K562 (cell line): Measurements from ENCODE around the gene C16orf89. TPM values are rescaled to one million over a fixed set of nuclear protein-coding genes. Genes with fewer than 3 reads are reported as not detected.

Experiments
- ARID4B ChIP-seq: sonication (generic); formaldehyde crosslinking; IDR thresholded peaks from 2 replicates; pipeline ENCODE4 v1.8.0; 2022; ENCODE audit warnings: mild to moderate bottlenecking, missing genetic modification reagents
- CREM ChIP-seq: IDR thresholded peaks from 2 replicates; pipeline ENCODE4 v1.6.1; 2014; ENCODE audit warnings: antibody characterized with exemption, low read depth
- ETS1 ChIP-seq: conservative IDR thresholded peaks from 2 replicates; pipeline ENCODE4 v1.6.1; 2011; ENCODE audit warnings: low read depth, mild to moderate bottlenecking, low read length; ENCODE audit not compliant: control insufficient read depth
- GABPA ChIP-seq: fragments of 200-800 bp; sonication (Bioruptor generic); conservative IDR thresholded peaks from 2 replicates; pipeline ENCODE4 v1.6.1; 2016; ENCODE audit warnings: low read depth, missing genetic modification characterization, missing compliant biosample characterization
- HLTF ChIP-seq: fragments of 450-650 bp; IDR thresholded peaks from 2 replicates; pipeline ENCODE4 v1.6.1; 2016
- JUND ChIP-seq, 2 experiments: IDR thresholded peaks; 2 replicates in 1 of 2; 3 replicates in 1 of 2; pipeline ENCODE4 v1.6.1; 2011; ENCODE audit warnings: borderline replicate concordance in 2 of 2, low read depth in 2 of 2, low read length in 2 of 2, improper control_type of control experiment in 1 of 2, missing biosample characterization in 1 of 2, missing genetic modification characterization in 1 of 2, missing genetic modification reagents in 1 of 2
- MAZ ChIP-seq, 2 experiments: fragments of 450-650 bp in 1 of 2; sonication (generic) in 1 of 2; formaldehyde crosslinking; IDR thresholded peaks in 1 of 2; conservative IDR thresholded peaks in 1 of 2; 2 replicates each; pipeline versions ENCODE4 v1.4.0 to v1.5.0; 2020; ENCODE audit warnings: mild to moderate bottlenecking in 1 of 2, missing genetic modification reagents in 1 of 2
- MCM7 ChIP-seq, 2 experiments: fragments of 450-650 bp; IDR thresholded peaks; 2 replicates each; pipeline ENCODE4 v1.6.1; 2016 to 2018
- SMAD4 ChIP-seq: fragments of 250-450 bp; sonication (Bioruptor Pico); conservative IDR thresholded peaks from 2 replicates; pipeline ENCODE4 v1.8.0; 2021; ENCODE audit warnings: inconsistent platforms, mild to moderate bottlenecking, moderate library complexity
- THAP12 ChIP-seq: fragments of 250-450 bp; sonication (Bioruptor Pico); IDR thresholded peaks from 2 replicates; pipeline ENCODE4 v1.9.0; 2021; ENCODE audit warnings: mild to moderate bottlenecking, inconsistent platforms
- ZBTB17 ChIP-seq: fragments of 450-650 bp; formaldehyde crosslinking; IDR thresholded peaks from 2 replicates; pipeline ENCODE4 v1.4.0; 2020; ENCODE audit warnings: mild to moderate bottlenecking
- ZBTB2 ChIP-seq: fragments of 450-650 bp; IDR thresholded peaks from 2 replicates; pipeline ENCODE4 v1.6.1; 2016; ENCODE audit warnings: antibody characterized with exemption
- ZNF184 ChIP-seq: sonication (generic); formaldehyde crosslinking; IDR thresholded peaks from 2 replicates; pipeline ENCODE4 v1.5.0; 2020; ENCODE audit warnings: missing genetic modification reagents
- polyA plus RNA-seq, 8 experiments: library from polyadenylated mRNA; depleted of rRNA in 4 of 8; stranded (reverse) in 5 of 8; unstranded in 3 of 8; fragments of >200 nt; fragmentation: Nextera tagmentation in 2 of 8; fragmentation: Illumina TruSeq in 1 of 8; extraction: Ambion mirVana in 2 of 8; extraction: Trizol in 1 of 8; gene quantifications; 2 replicates each; pipeline versions ENCODE4 v1.2.1 to v1.2.3, GENCODE V29; 2011 to 2014; ENCODE audit warnings: inconsistent platforms in 1 of 8, missing spikeins in 1 of 8
- total RNA-seq, 7 experiments: library from RNA; depleted of rRNA in 6 of 7; stranded (reverse); fragments of >200 nt in 6 of 7; fragmentation: Illumina TruSeq in 2 of 7; extraction: Trizol in 2 of 7; gene quantifications; 2 replicates each; pipeline versions ENCODE4 v1.2.1 to v1.2.3, GENCODE V29; 2011 to 2021; ENCODE audit warnings: low replicate concordance in 1 of 7

Gene C16orf89
- total and polyA plus RNA-seq, 9 of the 15 experiments (the other 6 are each of a cell fraction or from before 2014, with no cell fraction given) = not detected

GRCh38 chr16:5071681-5072333, 6.1 kb upstream of the C16orf89 start, which contains the start of gene ALG1 (continued):
- TF ChIP-seq JUND (IDR thresholded peaks at IDR 0.05; ENCODE audit: borderline replicate concordance, low read depth, low read length) (0 out of 2 replicates have a peak, but pooled peaks have one; percentile 15), JUND (tag; IDR thresholded peaks at IDR 0.05; ENCODE audit: borderline replicate concordance, low read depth, low read length) (peak; percentile 23; the same call in 1 of the 3 replicates), ZBTB2 (peak; percentile 53; the same call in 1 of the 2 replicates), MAZ (CRISPR knock-in tag; conservative IDR thresholded peaks at IDR 0.05 in 1 of 2, IDR thresholded peaks at IDR 0.05 in 1 of 2) (peak in 1 of 2 experiments; percentile 70; a peak in 2 of 4 replicates), ETS1 (peak; percentile 83), ARID4B (CRISPR knock-in tag) (peak; percentile 41; the same call in 1 of the 2 replicates), CREM (peak; percentile 48; the same call in 1 of the 2 replicates), THAP12 (peak; percentile 74), GABPA (tag) (0 out of 2 replicates have a peak, but pooled peaks have one; percentile 25), ZNF184 (no peak), SMAD4 (CRISPR knock-in tag) (peak; percentile 71), MCM7 (IDR thresholded peaks at IDR 0.05) (no peak), ZBTB17 (CRISPR knock-in tag) (no peak), HLTF (peak; percentile 73; the same call in 1 of the 2 replicates)
